Activated CD4-positive, alpha-beta T cell treated with anti-CD3 and anti-CD28 coated beads, Interleukin-2, amount 10 ng/mL, durations not matched to agents 24 days and 14 days (primary cell): ENCODE data around the gene TCL1B. TPM values are rescaled to one million over a fixed set of nuclear protein-coding genes. Genes with fewer than 3 reads are reported as not detected.
A peak's percentile ranks its signal among the peaks of the same experiment; 100 is the strongest.

ENCODE experiments used
- DNase-seq: peaks from one replicate; pipeline ENCODE4 v3.0.0; 2022
- H3K27ac Mint-ChIP-seq: one replicate; pipeline ENCODE4 v1.8.0; 2022; ENCODE audit warnings: mild to moderate bottlenecking, mixed read lengths
- H3K27me3 Mint-ChIP-seq: one replicate; pipeline ENCODE4 v1.8.0; 2022; ENCODE audit warnings: mixed read lengths
- H3K36me3 Mint-ChIP-seq: one replicate; pipeline ENCODE4 v1.8.0; 2022; ENCODE audit warnings: low read depth, mild to moderate bottlenecking, mixed read lengths
- H3K4me1 Mint-ChIP-seq: one replicate; pipeline ENCODE4 v1.8.0; 2021; ENCODE audit warnings: mixed read lengths
- H3K4me3 Mint-ChIP-seq: one replicate; pipeline ENCODE4 v1.8.0; 2022; ENCODE audit warnings: mild to moderate bottlenecking, moderate library complexity, mixed read lengths
- H3K9me3 Mint-ChIP-seq: one replicate; pipeline ENCODE4 v1.8.0; 2021; ENCODE audit warnings: mixed read lengths
- intact Hi-C: fragments of 100-400 bp; cut with micrococcal nuclease; formaldehyde crosslinking; loops from one replicate; pipeline ENCODE4 v1.15.1; 2023
- total RNA-seq: library from RNA; stranded (reverse); gene quantifications from 2 replicates; pipeline ENCODE4 v1.2.3, GENCODE V29; 2022

TCL1B gene
- total RNA-seq, 1 donor from 2014 or later = not detected

DNA sequence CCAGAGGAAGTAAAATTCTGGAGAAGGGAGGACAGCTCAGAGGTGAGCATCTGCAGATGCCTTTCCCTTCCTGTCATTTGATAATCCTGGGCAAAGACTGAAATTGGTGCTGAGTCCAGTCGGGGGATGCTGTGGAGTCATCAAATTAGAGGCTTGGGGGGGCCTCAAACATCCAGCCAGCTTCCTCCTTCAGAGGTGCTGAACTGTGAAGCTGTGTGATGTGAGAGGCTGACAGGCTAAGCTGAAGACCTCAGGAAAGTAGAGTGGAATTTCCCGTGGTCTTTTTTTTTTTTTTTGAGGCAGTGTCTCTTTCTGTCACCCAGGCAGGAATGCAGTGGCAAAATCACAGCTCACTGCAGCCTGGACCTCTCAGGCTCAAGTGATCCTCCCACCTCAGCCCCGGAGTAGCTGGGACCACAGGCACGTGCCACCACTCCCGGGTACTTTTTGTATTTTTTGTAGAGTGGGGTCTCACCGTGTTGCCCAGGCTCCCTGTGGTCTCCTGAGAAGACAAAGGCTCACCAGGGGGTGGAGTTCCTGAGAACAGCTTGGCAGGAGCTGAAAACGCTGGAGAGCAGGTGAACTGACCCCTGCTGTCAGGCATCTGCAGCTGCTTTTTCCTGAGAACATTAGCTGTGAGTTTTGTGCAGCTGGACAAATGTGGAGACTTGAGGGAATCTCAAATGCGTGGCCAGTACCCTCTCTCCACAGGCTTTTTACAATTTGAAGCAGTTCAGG, 6.1 kb upstream of the TCL1B start:
- Mint-ChIP-seq H3K27me3 (peaks cover 11% of the 10 kb centered on the region), H3K4me3 (no peak overlapping the region), H3K4me1 (no peaks in the 10 kb centered on the region), H3K9me3 (no peaks in the 10 kb centered on the region), H3K36me3 (no peaks in the 10 kb centered on the region), H3K27ac (no peak overlapping the region)
- DNase-seq = no peak
- intact Hi-C loops = no loop called here

DNA sequence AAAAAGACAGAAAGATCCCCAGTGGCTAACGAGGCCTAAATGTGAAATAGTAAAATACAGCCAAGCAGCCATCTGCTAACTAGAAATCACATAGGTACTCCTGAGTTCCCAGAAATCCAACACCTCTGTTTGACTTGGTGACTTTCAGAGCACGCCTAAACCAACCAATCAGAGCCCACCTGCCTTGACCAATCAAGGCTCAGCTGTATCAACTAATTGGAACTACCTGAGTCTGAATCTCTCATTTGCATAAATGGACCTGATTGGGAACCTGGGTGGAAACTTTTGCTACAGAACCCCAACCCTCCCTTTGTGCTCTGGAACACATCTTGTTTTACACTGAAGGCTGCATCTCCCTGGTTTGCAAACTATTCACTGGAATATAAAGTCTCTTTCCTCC, 5.1 kb upstream of the TCL1B start:
- no peaks in the 10 kb centered on the region for H3K36me3 Mint-ChIP-seq
- no peaks in the 10 kb centered on the region for H3K4me1 Mint-ChIP-seq
- intact Hi-C loops = no loop called here

DNA sequence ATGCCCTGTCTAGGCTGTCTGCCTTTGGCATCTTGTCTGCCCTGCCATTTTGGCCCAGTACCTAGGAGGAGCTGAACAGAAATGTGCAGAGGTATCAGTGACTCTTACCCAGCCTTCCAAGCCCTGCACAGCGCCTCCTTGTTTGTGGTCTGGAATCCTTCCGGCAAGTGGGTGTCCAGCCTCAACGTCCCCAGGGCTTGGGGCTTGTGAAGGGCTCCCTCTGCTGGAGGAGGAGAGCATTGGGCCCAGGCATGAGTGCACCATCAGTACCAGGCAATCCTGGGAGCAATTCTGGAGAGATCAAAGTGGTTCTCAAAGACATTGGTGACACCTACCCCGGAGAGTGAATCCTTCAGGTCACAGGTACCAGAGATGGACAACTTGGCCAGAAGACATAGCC, 2.4 kb upstream of the TCL1B start:
- Mint-ChIP-seq H3K4me3 (no peak overlapping the region), H3K27ac (no peak overlapping the region), H3K36me3 (no peaks in the 10 kb centered on the region), H3K27me3 (peaks cover 10% of the 10 kb centered on the region), H3K9me3 (no peaks in the 10 kb centered on the region), H3K4me1 (no peaks in the 10 kb centered on the region)
- peak; percentile 76 for DNase-seq
- intact Hi-C loops = loop anchor here (2.0 kb wide), 1 partner anchor 123 kb away; no protein-coding TSS in a partner anchor

More for the DNA sequence above, 5.1 kb upstream of the TCL1B start:
- no peak for DNase-seq
- Mint-ChIP-seq H3K9me3 (no peaks in the 10 kb centered on the region), H3K27me3 (peaks cover 11% of the 10 kb centered on the region), H3K4me3 (no peak overlapping the region), H3K27ac (no peak overlapping the region)

DNA sequence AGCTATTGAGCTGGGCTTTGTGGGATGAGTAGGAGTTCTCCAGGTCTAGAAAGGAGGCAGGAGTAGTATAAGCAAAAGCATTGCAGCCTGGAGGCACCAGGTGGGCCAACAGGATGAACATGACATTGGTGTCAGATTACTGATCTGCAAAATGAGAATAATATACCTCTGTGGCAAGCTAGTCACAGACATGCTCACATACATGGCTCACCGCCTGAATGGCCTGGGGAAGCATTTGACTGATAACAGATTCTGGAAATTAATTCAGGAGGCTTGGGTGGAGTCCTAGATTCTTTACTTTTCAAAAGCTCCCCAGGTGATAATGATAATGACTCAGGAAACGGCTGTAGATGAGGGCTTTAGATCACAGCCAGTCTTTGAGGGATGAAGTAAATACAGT, 709 bp downstream of the TCL1B start:
- no peak overlapping the region for H3K27ac Mint-ChIP-seq
- intact Hi-C loops = no loop called here

DNA sequence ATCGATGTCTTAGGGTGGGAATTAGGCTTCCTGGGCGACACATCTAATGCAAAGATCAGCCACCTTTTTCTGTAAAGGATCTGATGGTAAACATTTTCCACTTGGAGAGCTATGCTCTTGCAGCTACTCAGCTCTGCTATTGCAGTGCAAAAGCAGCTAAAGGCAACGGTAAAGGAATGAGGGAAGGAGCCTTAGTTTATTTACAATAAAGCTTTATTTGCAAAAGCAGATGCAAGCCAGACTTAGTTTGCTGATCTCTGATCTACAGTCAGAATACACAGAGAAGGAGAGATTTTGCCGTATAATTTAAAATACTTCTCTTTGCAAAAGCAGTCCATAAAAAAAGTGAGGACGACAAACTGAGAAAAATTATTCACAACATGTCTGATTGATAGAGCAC, 3.2 kb downstream of the TCL1B start:
- Mint-ChIP-seq H3K9me3 (no peaks in the 10 kb centered on the region), H3K4me3 (no peak overlapping the region), H3K36me3 (no peaks in the 10 kb centered on the region), H3K27me3 (no peaks in the 10 kb centered on the region), H3K27ac (no peak overlapping the region), H3K4me1 (no peaks in the 10 kb centered on the region)
- no peak for DNase-seq
- intact Hi-C loops = no loop called here

More for the DNA sequence above, 709 bp downstream of the TCL1B start:
- Mint-ChIP-seq H3K9me3 (no peaks in the 10 kb centered on the region), H3K4me3 (no peak overlapping the region), H3K4me1 (no peaks in the 10 kb centered on the region), H3K36me3 (no peaks in the 10 kb centered on the region), H3K27me3 (peaks cover 7% of the 10 kb centered on the region)
- DNase-seq = no peak

DNA sequence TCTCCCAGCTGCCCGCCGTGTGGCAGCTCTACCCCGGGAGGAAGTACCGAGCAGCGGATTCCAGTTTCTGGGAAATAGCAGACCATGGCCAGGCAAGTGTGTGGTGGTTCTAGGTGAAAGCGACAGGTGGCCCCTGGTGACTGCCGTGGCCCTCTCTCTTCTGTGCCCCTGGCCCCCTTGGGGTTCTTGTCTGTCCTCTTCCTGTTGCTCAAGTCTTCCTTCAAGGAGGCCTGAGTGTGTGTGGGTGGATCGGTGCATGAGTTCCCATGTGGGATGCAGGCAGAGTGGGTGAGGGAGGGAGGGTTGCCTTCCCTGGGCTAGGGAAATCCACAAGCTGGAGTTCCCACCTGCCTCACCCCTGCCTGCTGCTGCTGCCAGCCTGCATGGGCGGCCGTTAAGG, 4.6 kb downstream of the TCL1B start:
- Mint-ChIP-seq H3K27ac (no peak overlapping the region), H3K4me1 (no peaks in the 10 kb centered on the region), H3K36me3 (no peaks in the 10 kb centered on the region), H3K4me3 (no peak overlapping the region), H3K9me3 (no peaks in the 10 kb centered on the region), H3K27me3 (no peaks in the 10 kb centered on the region)
- intact Hi-C loops = no loop called here
- DNase-seq = no peak

DNA sequence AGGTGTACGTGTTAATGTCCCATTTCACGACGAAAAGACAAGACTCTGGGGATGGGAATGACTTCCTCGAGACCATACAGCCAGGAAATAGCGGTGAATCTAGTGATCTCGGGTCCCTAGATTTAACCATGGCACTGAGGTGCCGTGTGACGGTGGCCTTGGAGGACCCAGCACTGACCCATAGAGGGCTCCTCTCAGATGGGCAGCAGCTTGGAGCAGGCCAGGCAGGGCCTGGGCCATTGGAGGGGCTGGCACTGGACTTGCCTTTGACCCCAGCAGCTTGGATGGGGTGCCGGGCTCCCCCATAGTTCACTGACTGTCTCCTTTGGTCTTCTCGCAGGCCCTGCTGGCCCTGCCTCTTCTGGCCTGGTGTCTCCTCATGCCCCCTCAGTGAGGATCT, 5.4 kb downstream of the TCL1B start:
- DNase-seq = no peak
- Mint-ChIP-seq H3K4me1 (no peaks in the 10 kb centered on the region), H3K27me3 (peaks cover 2% of the 10 kb centered on the region), H3K27ac (no peak overlapping the region), H3K36me3 (no peaks in the 10 kb centered on the region), H3K4me3 (no peak overlapping the region), H3K9me3 (no peaks in the 10 kb centered on the region)
- intact Hi-C loops = no loop called here

DNA sequence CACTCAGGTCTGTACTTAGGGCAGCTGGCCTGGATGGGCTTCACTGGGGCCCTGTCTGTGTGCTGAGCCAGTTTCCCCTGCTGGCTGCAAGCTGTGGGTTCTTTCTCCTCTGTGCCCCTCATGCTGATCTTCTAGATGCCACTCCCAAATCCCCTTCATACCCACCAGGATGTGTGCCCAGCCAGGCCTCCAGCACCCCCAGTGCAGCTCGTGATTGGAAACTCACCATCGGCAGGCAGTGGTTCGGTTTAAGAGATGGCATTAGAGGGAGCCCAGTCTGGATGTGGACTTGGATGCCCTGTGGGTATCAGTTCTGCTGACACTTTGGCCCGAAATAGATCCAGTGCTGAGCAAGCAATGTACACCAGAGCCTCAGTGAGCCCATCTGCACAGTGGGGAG, 5.9 kb downstream of the TCL1B start:
- no peak for DNase-seq
- Mint-ChIP-seq H3K4me1 (no peaks in the 10 kb centered on the region), H3K36me3 (no peaks in the 10 kb centered on the region), H3K4me3 (no peak overlapping the region), H3K27ac (no peak overlapping the region), H3K9me3 (no peaks in the 10 kb centered on the region), H3K27me3 (peaks cover 2% of the 10 kb centered on the region)
- intact Hi-C loops = no loop called here

DNA sequence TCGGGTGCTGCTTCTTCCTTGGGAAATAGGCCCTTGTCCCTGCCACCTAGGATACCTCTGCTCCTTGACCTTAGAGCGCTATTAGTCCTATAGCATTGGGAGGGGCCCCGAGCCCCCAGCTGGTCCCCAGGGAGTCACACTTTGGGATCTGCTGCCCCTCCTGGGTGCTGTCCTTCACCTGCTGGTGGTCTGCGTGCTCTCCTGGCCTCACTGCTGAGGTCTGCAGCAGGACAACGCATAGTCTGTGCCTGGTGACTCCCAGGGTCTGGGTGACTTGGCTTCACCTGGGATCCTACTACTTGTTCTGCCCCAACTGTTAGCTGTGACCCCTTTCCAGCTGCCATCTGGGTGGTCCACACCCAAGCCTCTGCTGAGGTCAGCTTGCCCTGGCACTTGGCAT, 8.8 kb downstream of the TCL1B start:
- Mint-ChIP-seq H3K4me1 (peaks cover 5% of the 10 kb centered on the region), H3K4me3 (no peak overlapping the region), H3K27ac (no peak overlapping the region), H3K9me3 (no peaks in the 10 kb centered on the region), H3K36me3 (no peaks in the 10 kb centered on the region), H3K27me3 (peaks cover 22% of the 10 kb centered on the region)
- no peak for DNase-seq
- intact Hi-C loops = no loop called here

DNA sequence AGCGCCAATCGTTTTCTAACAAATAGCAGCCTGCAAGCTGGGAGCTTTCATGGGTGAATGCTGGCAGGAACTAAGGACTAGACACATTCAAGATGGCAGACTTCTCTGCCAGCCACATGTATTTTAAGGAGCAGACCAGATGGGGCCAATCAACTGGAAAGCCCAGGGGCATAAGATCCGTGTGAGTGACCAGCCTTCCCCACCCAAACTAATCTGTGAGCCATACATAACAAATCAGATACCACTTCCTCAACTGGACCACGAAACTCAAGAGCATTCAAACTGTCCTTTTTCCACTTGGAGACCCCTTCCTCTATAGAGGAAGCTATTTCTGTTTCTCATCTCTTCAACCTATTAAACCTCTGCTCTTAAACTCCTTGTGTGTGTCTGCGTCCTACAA, 9.7 kb downstream of the TCL1B start:
- no peaks in the 10 kb centered on the region for H3K9me3 Mint-ChIP-seq
- peaks cover 5% of the 10 kb centered on the region for H3K4me1 Mint-ChIP-seq
- no peaks in the 10 kb centered on the region for H3K36me3 Mint-ChIP-seq
- H3K27me3 Mint-ChIP-seq = peaks cover 28% of the 10 kb centered on the region
- H3K27ac Mint-ChIP-seq = no peak overlapping the region
- intact Hi-C loops = no loop called here
- no peak overlapping the region for H3K4me3 Mint-ChIP-seq
- no peak for DNase-seq

DNA sequence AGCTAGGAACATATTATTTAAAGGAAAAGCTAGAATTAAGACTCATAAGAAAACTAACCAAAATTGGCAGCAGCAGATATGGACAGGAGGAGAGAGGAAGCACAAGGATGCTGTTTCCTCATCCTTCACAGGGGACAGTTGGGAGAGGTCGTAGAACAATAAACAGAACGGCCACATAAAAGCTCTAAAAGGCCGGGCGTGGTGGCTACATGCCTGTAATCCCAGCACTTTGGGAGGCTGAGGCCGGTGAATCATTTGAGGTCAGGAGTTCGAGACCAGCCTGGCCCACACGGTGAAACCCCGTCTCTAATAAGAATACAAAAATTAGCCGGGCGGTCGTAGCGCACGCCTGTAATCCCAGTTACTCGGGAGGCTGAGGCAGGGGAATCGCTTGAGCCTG, 10.5 kb downstream of the TCL1B start:
- Mint-ChIP-seq H3K36me3 (no peaks in the 10 kb centered on the region), H3K27me3 (peaks cover 30% of the 10 kb centered on the region), H3K4me3 (no peak overlapping the region), H3K9me3 (no peaks in the 10 kb centered on the region), H3K27ac (no peak overlapping the region), H3K4me1 (peaks cover 5% of the 10 kb centered on the region)
- intact Hi-C loops = no loop called here
- no peak for DNase-seq

DNA sequence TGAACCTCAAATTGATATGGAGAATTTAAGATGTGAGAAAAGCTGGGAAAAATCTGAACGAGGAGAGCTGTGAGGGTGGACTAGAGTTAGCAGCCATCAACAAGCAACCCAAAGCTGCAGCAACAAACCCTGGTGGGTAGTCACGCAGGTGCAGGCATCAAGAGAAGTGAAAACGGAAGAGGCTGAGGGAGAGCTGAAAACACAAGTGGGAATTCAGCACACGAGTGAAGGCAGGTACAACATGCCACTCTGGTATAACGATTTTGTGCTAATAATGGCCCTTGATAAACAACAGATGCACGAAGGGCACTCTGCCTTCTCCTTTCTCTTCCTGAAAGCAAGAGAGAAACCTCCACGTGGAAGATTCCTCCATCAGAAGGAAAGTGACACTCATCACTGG, 11.5 kb downstream of the TCL1B start:
- Mint-ChIP-seq H3K4me3 (no peak overlapping the region), H3K9me3 (no peaks in the 10 kb centered on the region), H3K4me1 (peaks cover 5% of the 10 kb centered on the region), H3K27me3 (peaks cover 34% of the 10 kb centered on the region), H3K36me3 (no peaks in the 10 kb centered on the region), H3K27ac (no peak overlapping the region)
- intact Hi-C loops = no loop called here
- DNase-seq = no peak

DNA sequence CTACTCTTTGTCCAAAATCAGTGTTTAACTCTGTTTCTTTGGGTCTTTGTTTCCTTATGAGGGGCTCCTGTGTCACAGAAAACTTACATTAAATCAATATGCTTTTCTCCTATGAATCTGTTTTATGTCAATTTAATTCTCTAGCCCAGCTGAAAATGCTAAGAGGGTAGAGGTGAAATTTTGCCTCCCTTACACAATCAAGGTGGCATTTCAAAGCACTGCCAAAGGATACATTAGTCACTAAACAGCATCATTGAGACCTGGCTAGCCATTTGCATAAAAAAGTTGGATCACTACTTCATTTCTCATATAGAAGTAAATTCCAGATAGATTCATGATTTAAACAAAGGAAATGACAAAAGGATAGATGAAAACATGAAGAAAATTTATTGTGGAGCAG, 12.1 kb downstream of the TCL1B start:
- Mint-ChIP-seq H3K4me3 (no peak overlapping the region), H3K4me1 (peaks cover 5% of the 10 kb centered on the region), H3K27ac (no peak overlapping the region), H3K36me3 (no peaks in the 10 kb centered on the region), H3K9me3 (no peaks in the 10 kb centered on the region), H3K27me3 (peaks cover 36% of the 10 kb centered on the region)
- DNase-seq = no peak
- intact Hi-C loops = no loop called here

DNA sequence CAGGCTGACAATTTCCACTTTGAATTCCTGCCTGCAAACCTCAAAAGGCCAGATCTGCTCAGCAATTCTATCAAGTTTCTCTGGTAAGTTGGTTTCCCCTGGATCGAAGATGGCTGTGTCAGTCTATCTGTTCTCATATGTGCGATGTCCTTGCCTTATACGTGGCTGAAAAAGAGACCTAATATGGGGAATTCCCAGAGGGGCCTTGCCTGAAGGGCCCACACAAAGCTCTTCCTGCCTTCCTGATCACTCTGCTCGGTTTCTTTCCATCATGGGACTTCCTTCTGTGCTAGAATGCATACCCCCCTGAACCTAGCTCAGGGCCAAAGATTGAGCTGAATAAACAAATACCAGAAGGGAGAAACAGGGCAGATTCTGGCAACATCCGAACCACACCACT, 13.2 kb downstream of the TCL1B start:
- peaks cover 5% of the 10 kb centered on the region for H3K4me1 Mint-ChIP-seq
- H3K36me3 Mint-ChIP-seq = no peaks in the 10 kb centered on the region
- H3K9me3 Mint-ChIP-seq = no peaks in the 10 kb centered on the region
- H3K27ac Mint-ChIP-seq = no peak overlapping the region
- no peak for DNase-seq
- intact Hi-C loops = no loop called here
- H3K27me3 Mint-ChIP-seq = peaks cover 39% of the 10 kb centered on the region
- no peak overlapping the region for H3K4me3 Mint-ChIP-seq
